Gastroesophageal sphincter (tissue), 3 donors: Measurements from ENCODE around the gene AKAP9.

ENCODE experiments used
- EP300 ChIP-seq: sonication (generic); formaldehyde crosslinking; IDR thresholded peaks from one replicate; pipeline ENCODE4 v1.6.1; 2017; ENCODE audit warnings: antibody characterized with exemption, mild to moderate bottlenecking
- POLR2A ChIP-seq, 2 donors: fragments of 450-650 bp; IDR thresholded peaks; one replicate each; pipeline ENCODE4 v1.6.1; 2017; ENCODE audit warnings: antibody characterized with exemption in 2 of 2, mild to moderate bottlenecking in 2 of 2, moderate library complexity in 1 of 2
- POLR2AphosphoS5 ChIP-seq: sonication (generic); formaldehyde crosslinking; IDR thresholded peaks from one replicate; pipeline ENCODE4 v1.6.1; 2017; ENCODE audit warnings: antibody characterized with exemption
- TF ChIP-seq, protein P1 (sequence below), 4 experiments: fragments of 200-600 bp in 2 of 4; fragments of 450-650 bp in 2 of 4; sonication (generic) in 1 of 4; IDR thresholded peaks; one replicate each; pipeline ENCODE4 v1.5.1; 2017 to 2019; ENCODE audit warnings: antibody characterized with exemption in 4 of 4, mild to moderate bottlenecking in 2 of 4, moderate library complexity in 2 of 4

DNA sequence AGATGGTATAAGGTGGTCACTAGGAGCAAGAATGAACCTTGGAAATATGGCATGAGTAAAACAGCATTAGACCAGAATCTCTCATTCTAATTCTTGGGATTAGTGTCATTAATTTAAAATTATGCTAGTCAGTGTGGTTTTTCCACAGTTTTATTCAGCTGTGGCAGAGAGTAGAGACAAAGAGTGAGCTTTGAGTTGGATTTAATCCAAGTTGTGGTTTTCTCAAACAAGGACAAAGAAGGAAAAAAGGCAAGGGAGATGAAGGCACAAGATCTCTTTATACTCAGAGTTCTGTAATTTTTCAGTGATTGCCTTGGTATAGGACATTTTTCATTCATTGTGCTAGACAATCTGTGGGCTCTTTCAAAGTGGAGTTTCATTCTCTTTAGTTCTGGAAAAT lies 28.2 kb upstream of the AKAP9 start:
- TF ChIP-seq, protein P1, sequence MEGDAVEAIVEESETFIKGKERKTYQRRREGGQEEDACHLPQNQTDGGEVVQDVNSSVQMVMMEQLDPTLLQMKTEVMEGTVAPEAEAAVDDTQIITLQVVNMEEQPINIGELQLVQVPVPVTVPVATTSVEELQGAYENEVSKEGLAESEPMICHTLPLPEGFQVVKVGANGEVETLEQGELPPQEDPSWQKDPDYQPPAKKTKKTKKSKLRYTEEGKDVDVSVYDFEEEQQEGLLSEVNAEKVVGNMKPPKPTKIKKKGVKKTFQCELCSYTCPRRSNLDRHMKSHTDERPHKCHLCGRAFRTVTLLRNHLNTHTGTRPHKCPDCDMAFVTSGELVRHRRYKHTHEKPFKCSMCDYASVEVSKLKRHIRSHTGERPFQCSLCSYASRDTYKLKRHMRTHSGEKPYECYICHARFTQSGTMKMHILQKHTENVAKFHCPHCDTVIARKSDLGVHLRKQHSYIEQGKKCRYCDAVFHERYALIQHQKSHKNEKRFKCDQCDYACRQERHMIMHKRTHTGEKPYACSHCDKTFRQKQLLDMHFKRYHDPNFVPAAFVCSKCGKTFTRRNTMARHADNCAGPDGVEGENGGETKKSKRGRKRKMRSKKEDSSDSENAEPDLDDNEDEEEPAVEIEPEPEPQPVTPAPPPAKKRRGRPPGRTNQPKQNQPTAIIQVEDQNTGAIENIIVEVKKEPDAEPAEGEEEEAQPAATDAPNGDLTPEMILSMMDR (IDR thresholded peaks at IDR 0.05), result no peak
- TF ChIP-seq EP300 (no peak), POLR2A (IDR thresholded peaks at IDR 0.05) (no peak), POLR2AphosphoS5 (no peak)
